Activated T-helper 1 cell treated with Interleukin-2 at 50 U/mL for 16 hours (primary cell): ENCODE data around the gene RALGPS2.
"Not testable (repeated sequence)": the region's sequence is repeated elsewhere in the genome, so short reads cannot be mapped to it uniquely, and the experiment has no call there.

Source experiments
- DNase-seq: peaks from one replicate; pipeline ENCODE4 v3.0.0-alpha.2; 2020; ENCODE audit warnings: low read depth

RALGPS2 gene

GRCh38 chr1:178781533-178782330, 56.7 kb downstream of the RALGPS2 start:
- DNase-seq, result no peak

- DNase-seq, result no peak
Observed at GRCh38 chr1:178784131-178784536, 59.1 kb downstream of the RALGPS2 start.

- no peak for DNase-seq
Observed at GRCh38 chr1:178792394-178792793, 67.3 kb downstream of the RALGPS2 start.

GRCh38 chr1:178796013-178796412, 71.0 kb downstream of the RALGPS2 start:
- no peak for DNase-seq

GRCh38 chr1:178797590-178797989, 72.5 kb downstream of the RALGPS2 start:
- no peak for DNase-seq

- no peak for DNase-seq
Observed at GRCh38 chr1:178798232-178798861, 73.3 kb downstream of the RALGPS2 start.

GRCh38 chr1:178802873-178803272, 77.8 kb downstream of the RALGPS2 start:
- no peak for DNase-seq

- no peak for DNase-seq
Observed at GRCh38 chr1:178806665-178807300, 81.7 kb downstream of the RALGPS2 start.

- DNase-seq, result no peak
Observed at GRCh38 chr1:178808529-178808928, 83.5 kb downstream of the RALGPS2 start.

GRCh38 chr1:178810585-178810984, 85.5 kb downstream of the RALGPS2 start:
- DNase-seq, result no peak

- no peak for DNase-seq
Observed at GRCh38 chr1:178818416-178818815, 93.4 kb downstream of the RALGPS2 start.

GRCh38 chr1:178819123-178819522, 94.1 kb downstream of the RALGPS2 start:
- DNase-seq, result no peak

- no peak for DNase-seq
Observed at GRCh38 chr1:178821134-178821866, 96.3 kb downstream of the RALGPS2 start.

GRCh38 chr1:178825167-178825566, 100.1 kb downstream of the RALGPS2 start:
- no peak for DNase-seq

- DNase-seq, result no peak
Observed at GRCh38 chr1:178844436-178844835, 119.4 kb downstream of the RALGPS2 start.

GRCh38 chr1:178846306-178846705, 121.3 kb downstream of the RALGPS2 start:
- DNase-seq, result no peak

GRCh38 chr1:178847396-178847849, 122.4 kb downstream of the RALGPS2 start:
- DNase-seq, result no peak

GRCh38 chr1:178847919-178848318, 122.9 kb downstream of the RALGPS2 start:
- DNase-seq, result not testable (repeated sequence)

- DNase-seq, result no peak
Observed at GRCh38 chr1:178849918-178850317, 124.9 kb downstream of the RALGPS2 start.

GRCh38 chr1:178857126-178857525, 132.1 kb downstream of the RALGPS2 start:
- no peak for DNase-seq

GRCh38 chr1:178862416-178862815, 137.4 kb downstream of the RALGPS2 start:
- DNase-seq, result no peak

- no peak for DNase-seq
Observed at GRCh38 chr1:178862864-178863263, 137.8 kb downstream of the RALGPS2 start.
